Sigmoid colon (tissue), 7 donors: ENCODE results near the gene KRTAP10-5. TPM values are rescaled to one million over a fixed set of nuclear protein-coding genes. Genes with fewer than 3 reads are reported as not detected.
A peak's percentile ranks its signal among the peaks of the same experiment; 100 is the strongest.
"Not testable (repeated sequence)": the region's sequence is repeated elsewhere in the genome, so short reads cannot be mapped to it uniquely, and the experiment has no call there.

Experiments used
- DNase-seq: peaks from one replicate; pipeline ENCODE4 v3.0.0-alpha.2; 2019
- H3K27ac ChIP-seq, 4 donors: fragments of 200-600 bp; sonication (generic); one replicate each; pipeline ENCODE4 v1.5.1; 2016 to 2019; ENCODE audit warnings: mild to moderate bottlenecking in 1 of 4
- H3K27me3 ChIP-seq, 3 donors: fragments of 200-600 bp; sonication (generic); one replicate each; pipeline ENCODE4 v1.5.1; 2019; ENCODE audit warnings: mild to moderate bottlenecking in 1 of 3
- H3K36me3 ChIP-seq, 4 donors: fragments of 200-600 bp; sonication (generic); one replicate each; pipeline ENCODE4 v1.5.1; 2016 to 2019
- H3K4me1 ChIP-seq, 4 donors: fragments of 200-600 bp; sonication (generic); one replicate each; pipeline ENCODE4 v1.5.1; 2017 to 2019
- H3K4me3 ChIP-seq, 4 donors: fragments of 200-600 bp; sonication (generic); one replicate each; pipeline ENCODE4 v1.5.1; 2017 to 2019; ENCODE audit warnings: mild to moderate bottlenecking in 2 of 4, moderate library complexity in 1 of 4
- H3K9me3 ChIP-seq, 4 donors: fragments of 200-600 bp in 3 of 4; sonication (generic) in 3 of 4; one replicate each; pipeline versions ENCODE4 v1.5.1 to v1.6.1; 2013 to 2019
- CTCF ChIP-seq, 4 experiments: fragments of 450-650 bp in 3 of 4; fragments of 200-600 bp in 1 of 4; IDR thresholded peaks; one replicate each; pipeline ENCODE4 v1.5.1; 2016 to 2019; ENCODE audit warnings: antibody characterized with exemption in 4 of 4, mild to moderate bottlenecking in 3 of 4, moderate library complexity in 2 of 4
- EP300 ChIP-seq, 4 donors: sonication (generic); formaldehyde crosslinking; IDR thresholded peaks; one replicate each; pipeline ENCODE4 v1.6.1; 2017; ENCODE audit warnings: antibody characterized with exemption in 4 of 4
- POLR2A ChIP-seq, 2 donors: fragments of 450-650 bp; IDR thresholded peaks; one replicate each; pipeline ENCODE4 v1.6.1; 2016; ENCODE audit warnings: antibody characterized with exemption in 2 of 2, mild to moderate bottlenecking in 2 of 2, moderate library complexity in 2 of 2
- POLR2AphosphoS5 ChIP-seq, 4 donors: sonication (generic); formaldehyde crosslinking; IDR thresholded peaks; one replicate each; pipeline ENCODE4 v1.6.1; 2017; ENCODE audit warnings: antibody characterized with exemption in 4 of 4
- WGBS, 2 donors: extraction: QIAGEN DNeasy Blood & Tissue Kit; methylation state at CpG; one replicate each; pipeline ENCODE4 v1.1.7; 2013; 5-methylcytosine and 5-hydroxymethylcytosine counted together
- intact Hi-C: fragments of 100-400 bp; cut with DNase I; formaldehyde crosslinking; loops from one replicate; pipeline ENCODE4 v1.15.1; 2023
- polyA plus RNA-seq, 3 donors: library from polyadenylated mRNA; stranded (reverse); fragments of 200-250 nt; gene quantifications; one replicate each; pipeline ENCODE4 v1.2.3, GENCODE V29; 2013
- total RNA-seq, 4 donors: library from RNA; depleted of rRNA; stranded (reverse); fragments of >200 nt; gene quantifications; one replicate each; pipeline ENCODE4 v1.1.0, GENCODE V29; 2016
- donor health status: healthy with polysubstance abuse.
- donor health status: Bipolar disorder and iron deficiency.
- donor health status: healthy.

KRTAP10-5 gene
- total and polyA plus RNA-seq, 7 donors, result not detected

GRCh38 chr21:44558695-44559094, 21.7 kb downstream of the KRTAP10-5 start, which contains the start of gene KRTAP10-3:
Gene KRTAP10-3 (minus strand): TSS chr21:44558795. CDS start chr21:44558715, 80 bp downstream.
- Histone ChIP-seq H3K27me3 (peaks cover 0 to 36% (median 0%) of the 10 kb centered on the region in 3 donors), H3K9me3 (peaks cover 0 to 3% (median 0%) of the 10 kb centered on the region in 4 donors), H3K36me3 (no peaks in the 10 kb centered on the region), H3K4me3 (no peak within 1 kb of the TSS), H3K4me1 (no peaks in the 10 kb centered on the region), H3K27ac (no peak within 1 kb of the TSS)
- intact Hi-C loops, result no loop called here
- DNase-seq, result no peak
- TF ChIP-seq EP300 (IDR thresholded peaks at IDR 0.05), result no peak
- TF ChIP-seq POLR2AphosphoS5 (IDR thresholded peaks at IDR 0.05), result no peak
- no peak for TF ChIP-seq POLR2A (IDR thresholded peaks at IDR 0.05)
- TF ChIP-seq CTCF (IDR thresholded peaks at IDR 0.05), result no peak
- 65 to 73% methylated on average over 5 of the region's 5 CpGs for WGBS, 2 donors

- H3K9me3 ChIP-seq, H3K27ac ChIP-seq, H3K4me1 ChIP-seq, H3K4me3 ChIP-seq, intact Hi-C loops, DNase-seq, H3K36me3 ChIP-seq: not testable (repeated sequence)
- H3K27me3 ChIP-seq, result peaks cover 0 to 36% (median 0%) of the 10 kb centered on the region in 3 donors
- 69 to 75% methylated on average over 10 of the region's 10 CpGs for WGBS, 2 donors
These were observed 22.1 kb downstream of the KRTAP10-5 start for GRCh38 chr21:44558329-44558675.

- H3K36me3 ChIP-seq, result no peaks in the 10 kb centered on the region
- peaks cover 0 to 36% (median 0%) of the 10 kb centered on the region in 3 donors for H3K27me3 ChIP-seq
- WGBS, 2 donors, result 45 to 54% methylated on average over 30 of the region's 30 CpGs
- intact Hi-C loops, result no loop called here
- TF ChIP-seq POLR2AphosphoS5 (IDR thresholded peaks at IDR 0.05) (no peak), EP300 (IDR thresholded peaks at IDR 0.05) (no peak), CTCF (IDR thresholded peaks at IDR 0.05) (no peak), POLR2A (IDR thresholded peaks at IDR 0.05) (no peak)
- peaks cover 0 to 3% (median 0%) of the 10 kb centered on the region in 4 donors for H3K9me3 ChIP-seq
- peak; percentile 52 for DNase-seq
- H3K4me3 ChIP-seq, result no peak overlapping the region
- no peaks in the 10 kb centered on the region for H3K4me1 ChIP-seq
- no peak overlapping the region for H3K27ac ChIP-seq
These were observed 22.7 kb downstream of the KRTAP10-5 start for GRCh38 chr21:44557491-44558328.

GRCh38 chr21:44556879-44557278, 23.5 kb downstream of the KRTAP10-5 start:
- peaks cover 0 to 3% (median 0%) of the 10 kb centered on the region in 4 donors for H3K9me3 ChIP-seq
- intact Hi-C loops, result no loop called here
- no peaks in the 10 kb centered on the region for H3K4me1 ChIP-seq
- TF ChIP-seq CTCF (IDR thresholded peaks at IDR 0.05), result no peak
- TF ChIP-seq POLR2AphosphoS5 (IDR thresholded peaks at IDR 0.05), result no peak
- no peak for TF ChIP-seq EP300 (IDR thresholded peaks at IDR 0.05)
- no peak for TF ChIP-seq POLR2A (IDR thresholded peaks at IDR 0.05)
- WGBS, 2 donors, result 41 to 59% methylated on average over 9 of the region's 9 CpGs
- H3K4me3 ChIP-seq, result no peak overlapping the region
- H3K27me3 ChIP-seq, result peaks cover 0 to 36% (median 0%) of the 10 kb centered on the region in 3 donors
- no peak for DNase-seq
- H3K36me3 ChIP-seq, result no peaks in the 10 kb centered on the region
- no peak overlapping the region for H3K27ac ChIP-seq

GRCh38 chr21:44555200-44555875, 25.1 kb downstream of the KRTAP10-5 start:
- Histone ChIP-seq H3K27ac (no peak overlapping the region), H3K36me3 (no peaks in the 10 kb centered on the region), H3K27me3 (peaks cover 0 to 44% (median 0%) of the 10 kb centered on the region in 3 donors), H3K4me1 (no peaks in the 10 kb centered on the region), H3K9me3 (peaks cover 0 to 3% (median 0%) of the 10 kb centered on the region in 4 donors), H3K4me3 (no peak overlapping the region)
- peak; percentile 41 for DNase-seq
- TF ChIP-seq CTCF (IDR thresholded peaks at IDR 0.05), result no peak
- no peak for TF ChIP-seq POLR2A (IDR thresholded peaks at IDR 0.05)
- TF ChIP-seq POLR2AphosphoS5 (IDR thresholded peaks at IDR 0.05), result no peak
- TF ChIP-seq EP300 (IDR thresholded peaks at IDR 0.05), result no peak
- intact Hi-C loops, result no loop called here
- 83 to 84% methylated on average over 13 of the region's 13 CpGs for WGBS, 2 donors
